Stimulated activated CD4-positive, alpha-beta T cell treated with anti-CD3 and anti-CD28 coated beads, TNF-alpha, amount 100 ng/mL, for 4 hours (primary cell): Measurements from ENCODE around the gene PLPPR3.
"Not testable (repeated sequence)": the region's sequence is repeated elsewhere in the genome, so short reads cannot be mapped to it uniquely, and the experiment has no call there.

Experiments used
- DNase-seq, 3 experiments: peaks; one replicate each; pipeline ENCODE4 v3.0.0-alpha.2; 2020; ENCODE audit warnings: low read depth in 3 of 3

The PLPPR3 gene

DNA sequence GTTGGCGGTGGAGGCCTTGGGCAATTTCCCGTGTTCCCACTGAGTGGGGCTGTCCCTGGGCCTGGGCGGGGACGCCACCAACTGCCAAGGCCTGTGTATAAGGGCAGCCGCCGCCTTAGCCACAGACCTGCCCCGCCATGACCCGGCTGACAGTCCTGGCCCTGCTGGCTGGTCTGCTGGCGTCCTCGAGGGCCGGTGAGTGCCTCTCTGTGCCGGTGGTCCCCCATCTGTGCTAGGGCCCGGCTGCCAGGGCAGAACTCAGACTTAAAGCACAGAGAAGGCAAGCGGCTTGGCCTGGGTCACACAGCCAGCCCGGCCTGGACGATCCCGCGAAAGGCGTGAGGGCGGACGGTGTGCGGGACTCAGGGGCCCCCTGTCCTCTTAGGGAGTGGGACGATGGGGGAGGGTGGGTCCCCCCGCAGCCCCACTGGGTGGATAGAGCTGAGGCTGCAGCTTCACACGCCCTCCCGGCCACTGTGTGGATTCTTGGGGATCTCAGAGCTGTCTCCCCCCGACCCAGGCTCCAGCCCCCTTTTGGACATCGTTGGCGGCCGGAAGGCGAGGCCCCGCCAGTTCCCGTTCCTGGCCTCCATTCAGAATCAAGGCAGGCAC, 6.1 kb upstream of the PLPPR3 start, which contains the start of gene AZU1:
Gene AZU1, plus strand, starts transcription at position 128 of the 612 bp plus-strand sequence. Its CDS starts 10 bp downstream, at position 138.
- DNase-seq, result no peak

DNA sequence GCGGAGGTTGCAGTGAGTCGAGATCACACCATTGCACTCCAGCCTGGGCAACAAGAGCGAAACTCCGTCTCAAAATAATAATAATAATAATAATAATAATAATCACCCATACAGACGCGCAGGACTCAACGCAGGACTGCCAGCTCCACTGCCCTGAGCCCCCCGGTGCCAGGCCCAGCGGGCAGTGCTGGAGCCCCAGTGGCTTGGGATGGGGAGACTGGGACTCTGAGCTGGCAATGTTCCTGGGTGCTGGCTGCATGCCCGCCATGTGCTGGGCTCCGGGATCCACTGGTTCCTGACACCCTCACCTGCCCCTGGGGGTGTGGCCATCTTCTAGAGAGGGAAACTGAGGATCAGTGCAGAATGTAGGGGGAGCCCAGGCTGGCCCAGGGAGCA, 5.6 kb upstream of the PLPPR3 start:
- DNase-seq, result no peak

DNA sequence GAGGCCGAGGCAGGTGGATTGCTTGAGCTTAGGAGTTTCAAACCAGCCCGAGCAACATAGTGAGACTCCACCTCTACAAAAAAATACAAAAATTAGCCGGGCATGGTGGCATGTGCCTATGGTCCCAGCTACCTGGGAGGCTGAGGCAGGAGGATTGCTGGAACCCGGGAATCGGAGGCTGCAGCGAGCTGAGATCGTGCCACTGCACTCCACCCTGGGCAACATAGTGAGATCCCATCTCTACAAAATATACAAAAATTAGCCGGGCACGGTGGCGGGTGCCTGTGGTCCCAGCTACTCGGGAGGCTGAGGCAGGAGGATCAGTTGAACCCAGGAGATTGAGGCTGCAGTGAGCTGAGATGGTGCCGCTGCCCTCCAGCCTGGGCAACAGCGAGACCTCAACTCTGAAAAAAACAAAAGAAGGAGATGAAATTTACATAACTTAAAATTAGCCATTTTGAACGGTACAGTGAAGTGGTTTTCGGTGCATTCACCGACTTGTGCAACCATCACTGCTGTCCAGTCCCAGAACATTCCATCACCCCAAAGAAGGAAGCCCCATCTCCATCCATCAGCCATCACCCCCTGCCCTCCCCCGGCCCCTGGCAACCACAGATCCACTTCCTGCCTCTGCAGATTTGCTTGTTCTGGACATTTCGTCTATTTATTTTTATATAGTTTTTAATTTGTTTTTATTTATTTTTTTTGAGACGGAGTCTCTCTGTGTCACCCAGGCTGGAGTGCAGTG, 4.3 kb upstream of the PLPPR3 start:
- no peak for DNase-seq

DNA sequence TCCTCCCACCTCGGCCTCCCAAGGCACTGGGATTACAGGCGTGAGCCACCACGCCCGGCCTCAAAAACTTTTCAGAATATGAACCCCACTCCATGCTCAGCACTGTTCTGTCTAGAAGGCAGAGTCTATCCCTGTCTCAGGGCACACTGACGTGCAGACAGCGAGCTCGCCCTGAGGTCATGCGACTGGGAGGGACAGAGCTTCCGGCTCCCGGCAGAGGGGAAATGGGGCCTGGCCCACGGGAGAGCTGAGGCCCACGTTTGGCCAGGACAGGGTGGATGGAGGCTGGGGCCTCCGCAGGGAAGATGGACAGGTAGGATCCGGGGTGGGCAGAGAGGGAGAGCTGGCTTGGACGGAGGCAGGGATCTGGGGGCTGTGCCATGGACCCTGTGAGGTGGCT, 3.1 kb upstream of the PLPPR3 start:
- DNase-seq, result no peak

DNA sequence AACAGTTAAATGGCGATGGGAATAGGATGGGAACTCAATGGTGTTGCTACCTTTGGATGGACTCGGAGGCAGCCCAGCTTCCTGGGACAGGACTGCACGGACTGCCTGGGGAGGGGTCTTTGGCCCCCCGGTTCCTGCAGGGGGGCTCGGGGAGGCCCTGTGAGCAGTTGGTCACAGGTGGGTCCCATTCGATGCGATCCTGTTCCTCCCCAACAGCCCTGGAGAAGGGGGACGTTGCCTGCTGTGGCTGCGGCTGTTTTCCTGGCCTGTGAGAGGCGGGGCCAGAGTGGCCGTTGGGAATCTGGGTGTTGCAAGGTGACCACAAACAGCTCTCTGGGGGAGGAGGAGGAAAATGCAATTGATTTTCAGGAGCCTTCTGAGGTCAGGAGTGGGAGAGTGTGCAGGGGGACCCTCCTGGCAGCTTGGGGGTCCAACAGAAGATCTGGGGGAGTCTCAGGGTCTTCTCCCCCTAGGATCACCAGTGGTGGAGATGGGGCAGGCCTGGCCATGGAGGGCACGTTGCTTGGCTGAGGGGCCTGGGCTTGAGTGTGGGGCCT, 1.9 kb upstream of the PLPPR3 start:
- DNase-seq, result no peak

DNA sequence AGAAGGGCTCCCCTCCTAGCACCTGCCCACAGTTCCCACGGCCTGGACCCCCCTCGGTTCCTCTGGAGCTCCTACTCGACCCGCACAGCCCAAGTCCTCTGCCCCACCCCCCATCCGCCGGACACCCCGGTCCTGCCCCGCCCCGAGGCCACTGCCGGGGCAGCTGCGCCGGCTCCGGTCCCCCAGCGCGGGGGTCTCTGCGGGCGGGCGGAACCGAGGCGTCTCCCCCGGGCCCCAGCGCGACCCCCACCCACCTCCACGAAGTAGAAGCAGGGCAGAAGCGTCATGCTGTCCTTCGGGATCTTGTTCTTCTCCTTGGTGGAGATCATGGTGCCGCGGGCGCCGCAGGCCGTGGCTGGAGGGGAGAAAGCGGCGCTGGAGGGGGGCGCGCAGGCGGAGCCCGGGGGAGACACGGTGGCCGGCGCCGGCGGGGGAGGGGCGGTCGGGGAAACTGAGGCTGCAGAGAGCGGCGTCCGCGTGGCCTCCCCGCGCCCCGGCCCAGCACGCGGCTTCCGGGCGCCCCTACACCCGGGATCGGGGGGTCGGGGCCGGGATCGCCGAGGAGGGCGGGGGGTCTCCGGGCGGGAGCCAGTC, 427 bp downstream of the PLPPR3 start:
- no peak for DNase-seq

DNA sequence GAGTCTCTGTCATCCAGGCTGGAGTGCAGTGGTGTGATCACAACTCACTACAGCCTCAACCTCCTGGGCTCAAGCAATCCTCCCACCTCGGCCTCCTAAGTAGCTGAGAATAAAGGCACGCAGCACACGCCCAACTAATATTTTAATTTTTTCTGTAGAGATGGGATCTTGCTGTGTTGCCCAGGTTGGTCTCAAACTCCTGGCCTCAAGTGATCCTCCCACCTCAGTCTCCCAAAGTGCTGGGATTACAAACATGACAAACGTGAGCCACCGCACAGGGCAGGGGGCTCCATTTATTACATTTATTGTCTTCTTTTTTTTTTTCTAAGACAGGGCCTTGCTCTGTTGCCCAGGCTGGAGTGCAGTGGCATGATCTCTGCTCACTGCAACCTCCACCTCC, 1.5 kb downstream of the PLPPR3 start:
- DNase-seq, result not testable (repeated sequence)

DNA sequence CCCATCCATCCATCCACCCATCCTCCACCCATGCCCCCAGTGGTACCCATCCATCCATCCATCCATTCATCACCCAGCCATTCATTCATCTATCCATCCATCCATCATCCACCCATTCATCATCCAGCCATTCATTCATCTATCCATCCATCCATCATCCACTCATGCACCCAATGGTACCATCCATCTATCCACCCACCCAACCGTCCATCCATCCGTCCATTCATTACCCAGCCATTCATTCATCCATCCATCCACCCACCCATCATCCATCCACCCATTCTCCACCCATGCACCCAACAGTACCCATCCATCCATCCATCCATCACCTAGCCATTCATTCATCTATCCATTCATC, 5.3 kb downstream of the PLPPR3 start:
- no peak for DNase-seq

DNA sequence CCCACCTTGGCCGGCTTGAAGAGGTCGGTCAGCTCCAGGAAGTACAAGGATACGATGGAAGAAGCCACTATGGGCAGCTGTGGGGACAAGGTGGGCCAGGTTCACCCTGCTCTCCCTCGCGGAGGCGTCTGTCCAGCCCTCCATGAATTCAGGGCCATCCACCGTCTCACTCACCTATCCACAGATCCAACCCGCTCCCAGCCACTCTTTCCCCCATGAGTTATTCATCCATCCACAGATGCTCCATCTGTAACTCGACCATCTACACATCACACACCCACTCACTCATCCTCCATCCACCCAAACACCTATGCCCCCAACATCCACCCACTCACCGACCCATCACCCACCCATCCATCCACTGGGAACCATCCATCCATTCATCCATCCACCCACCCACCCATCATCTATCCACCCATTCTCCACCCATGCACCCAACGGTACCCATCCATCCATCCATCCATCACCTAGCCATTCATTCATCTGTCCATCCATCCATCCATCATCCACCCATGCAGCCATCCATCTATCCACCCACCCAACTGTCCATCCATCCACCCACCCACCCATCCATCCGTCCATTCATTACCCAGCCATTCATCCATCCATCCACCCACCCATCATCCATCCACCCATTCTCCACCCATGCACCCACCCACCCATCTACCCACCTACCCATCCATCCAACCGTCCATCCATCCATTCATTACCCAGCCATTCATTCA, 5.8 kb downstream of the PLPPR3 start:
- no peak for DNase-seq

DNA sequence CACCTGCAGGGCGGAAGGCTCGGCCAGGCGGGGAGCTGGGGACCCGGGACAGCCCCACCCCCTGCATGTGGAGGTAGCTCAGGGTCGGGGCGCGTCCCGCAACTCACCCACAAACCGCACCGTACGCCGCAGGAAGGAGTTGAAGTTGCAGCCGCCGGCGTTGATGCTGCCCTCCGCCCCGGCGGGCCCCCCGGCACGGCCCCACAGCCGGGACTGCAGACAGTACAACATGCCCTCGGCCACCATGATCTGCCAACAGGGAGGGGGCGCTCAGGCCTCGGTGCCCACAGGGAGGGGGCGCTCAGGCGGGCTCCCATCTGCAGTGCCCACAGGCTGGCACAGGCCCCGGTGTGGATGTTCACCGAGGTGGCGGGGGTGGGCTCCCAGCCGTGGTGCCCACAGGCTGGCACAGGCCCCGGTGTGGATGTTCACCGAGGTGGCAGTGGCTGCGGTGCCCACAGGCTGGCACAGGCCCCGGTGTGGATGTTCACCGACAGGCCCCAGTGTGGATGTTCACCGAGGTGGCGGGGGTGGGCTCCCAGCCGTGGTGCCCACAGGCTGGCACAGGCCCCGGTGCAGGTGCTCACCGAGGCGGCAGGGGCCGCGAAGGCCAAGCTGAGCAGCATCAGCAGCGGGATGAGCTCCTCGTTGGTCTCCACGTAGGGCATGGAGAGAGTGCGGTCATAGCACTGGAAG, 6.5 kb downstream of the PLPPR3 start:
- DNase-seq, result no peak

GRCh38 chr19:814152-815078, 7.3 kb downstream of the PLPPR3 start:
- DNase-seq, result no peak

- no peak for DNase-seq
Measured at GRCh38 chr19:813219-814151, 8.3 kb downstream of the PLPPR3 start.

DNA sequence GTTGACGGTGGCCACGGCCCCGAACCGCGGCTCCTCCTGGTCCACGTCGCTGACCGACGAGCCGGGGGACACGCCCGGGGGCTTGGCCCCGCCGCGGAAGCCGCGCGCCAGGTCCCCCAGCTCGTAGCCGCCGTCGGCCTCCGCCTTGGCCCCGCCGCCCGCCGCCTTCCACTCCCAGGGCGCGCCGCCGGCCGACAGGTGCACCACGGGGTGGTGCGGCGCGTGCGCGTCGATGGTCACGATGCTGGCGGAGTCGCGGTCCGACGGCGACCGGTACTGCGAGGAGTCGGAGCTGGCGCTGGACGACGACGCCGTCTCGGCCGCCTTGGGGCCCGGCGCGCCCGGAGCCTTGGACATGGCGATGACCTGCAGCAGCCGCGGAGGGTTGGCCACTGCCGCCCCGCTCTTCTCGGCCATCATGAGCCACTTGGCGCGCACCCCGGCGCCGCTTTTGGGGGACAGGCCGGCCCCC, 9.0 kb downstream of the PLPPR3 start:
- DNase-seq, result no peak

DNA sequence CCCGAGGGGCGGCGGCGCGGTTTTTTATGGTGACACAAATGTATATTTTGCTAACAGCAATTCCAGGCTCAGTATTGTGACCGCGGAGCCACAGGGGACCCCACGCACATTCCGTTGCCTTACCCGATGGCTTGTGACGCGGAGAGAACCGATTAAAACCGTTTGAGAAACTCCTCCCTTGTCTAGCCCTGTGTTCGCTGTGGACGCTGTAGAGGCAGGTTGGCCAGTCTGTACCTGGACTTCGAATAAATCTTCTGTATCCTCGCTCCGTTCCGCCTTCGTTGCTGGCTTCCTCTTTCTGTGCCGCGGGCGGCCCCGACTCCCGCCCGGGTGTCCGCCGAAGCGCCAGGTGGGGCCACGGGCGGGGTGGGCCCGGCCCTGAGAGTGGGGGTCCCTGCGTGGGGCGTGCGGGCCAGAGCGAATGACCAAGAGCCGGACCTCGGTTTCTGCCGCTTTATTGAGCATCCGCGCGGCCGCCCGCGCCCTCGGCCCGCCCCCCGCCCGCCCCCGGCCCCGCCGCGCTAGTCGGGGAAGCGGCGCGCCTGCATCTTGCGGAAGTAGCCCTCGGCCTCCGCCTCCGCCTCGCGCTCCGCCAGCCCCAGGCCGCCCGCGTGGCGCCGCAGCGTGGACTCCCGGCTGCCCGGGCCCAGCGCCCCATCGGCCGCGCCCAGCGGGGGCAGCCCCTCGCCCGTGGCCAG, 9.6 kb downstream of the PLPPR3 start:
- DNase-seq, result no peak

GRCh38 chr19:811506-812048, 10.2 kb downstream of the PLPPR3 start:
- no peak for DNase-seq

GRCh38 chr19:810883-811489, 10.8 kb downstream of the PLPPR3 start:
- DNase-seq, result no peak

GRCh38 chr19:810077-810855, 11.5 kb downstream of the PLPPR3 start:
- no peak for DNase-seq
